Measurements from ENCODE around the gene CNN1. TPM values are rescaled to one million over a fixed set of nuclear protein-coding genes. Genes with fewer than 3 reads are reported as not detected.

CNN1 gene
- total and polyA plus RNA-seq, 2 of the 8 experiments (the other 6 are each of a cell fraction or from before 2014, with no cell fraction given) = 29.8 to 50.8 TPM

- Histone ChIP-seq H4K5ac (ENCODE audit: insufficient read length, low read depth, low read length) (no peak overlapping the region), H4K91ac (replicated peaks; ENCODE audit: insufficient read length, low read length) (no peak overlapping the region), H3K4me2 (ENCODE audit: insufficient read depth in 1 of 2, low read depth in 2 of 2, low read length in 2 of 2) (no peak overlapping the region), H3K9me3 (ENCODE audit: insufficient read depth in 2 of 2, low read depth in 1 of 2, low read length in 1 of 2) (no peaks in the 10 kb centered on the region), H3K79me2 (ENCODE audit: control insufficient read depth in 1 of 2, insufficient read depth in 2 of 2, low read length in 2 of 2) (no peaks in the 10 kb centered on the region), H3K56ac (replicated peaks; ENCODE audit: insufficient read length, low read depth, low read length) (no peak overlapping the region), H4K8ac (ENCODE audit: extremely low read depth, insufficient read depth, low read length) (no peak overlapping the region), H3K4me3 (ENCODE audit: extremely low read depth in 1 of 4, insufficient read depth in 2 of 4, low read depth in 3 of 4, low read length in 4 of 4) (no peak overlapping the region), H2BK12ac (ENCODE audit: low read depth, low read length) (no peak overlapping the region), H2AK5ac (ENCODE audit: low read depth, low read length) (no peak overlapping the region), H3K4me1 (replicated peaks in 1 of 4; ENCODE audit: control insufficient read depth in 3 of 4, insufficient read depth in 4 of 4, low read length in 3 of 4) (no peaks in the 10 kb centered on the region), H3K9ac (replicated peaks in 1 of 4; ENCODE audit: extremely low read depth in 1 of 4, low read depth in 3 of 4, low read length in 3 of 4) (no peak overlapping the region), H2BK20ac (ENCODE audit: low read length) (no peak overlapping the region), H3K23me2 (ENCODE audit: low read depth, low read length) (no peaks in the 10 kb centered on the region), H3K4ac (replicated peaks; ENCODE audit: insufficient read length, low read depth, low read length) (no peak overlapping the region), H3K79me1 (ENCODE audit: low read depth, low read length) (no peaks in the 10 kb centered on the region; the same call in 1 of the 2 replicates), H3K27me3 (replicated peaks in 1 of 4; ENCODE audit: control insufficient read depth in 3 of 4, extremely low read depth in 1 of 4, insufficient read depth in 3 of 4, low read length in 3 of 4) (no peaks in the 10 kb centered on the region), H3K14ac (ENCODE audit: insufficient read length) (no peak overlapping the region), H2BK120ac (replicated peaks; ENCODE audit: low read depth, low read length) (no peak overlapping the region), H4K20me1 (replicated peaks in 1 of 2; ENCODE audit: control insufficient read depth in 1 of 2, insufficient read depth in 2 of 2, low read length in 2 of 2) (peaks cover 2 to 4% of the 10 kb centered on the region in 2 experiments), H2AFZ (ENCODE audit: low read length) (no peak overlapping the region), H2BK5ac (ENCODE audit: low read depth, low read length) (no peak overlapping the region), H3K36me3 (ENCODE audit: control insufficient read depth in 2 of 4, insufficient read depth in 4 of 4, low read length in 3 of 4) (peaks cover 0 to 10% (median 0%) of the 10 kb centered on the region in 4 experiments; a peak in 3 of 8 replicates), H3K18ac (ENCODE audit: extremely low read depth, low read length) (no peak overlapping the region), H2BK15ac (ENCODE audit: low read length) (no peak overlapping the region), H3K23ac (ENCODE audit: insufficient read length) (no peak overlapping the region), H3K27ac (ENCODE audit: low read depth, low read length) (no peak overlapping the region)
- ChIA-PET CTCF (ENCODE audit: partially characterized antibody) (interaction anchor here (0.6 kb wide), 1 partner anchor 100 kb away, joined by 3 read pairs; no protein-coding TSS in a partner anchor), POLR2A (ENCODE audit: partially characterized antibody) (interaction anchor here (0.9 to 1.5 kb wide), 4 partner anchors 9 to 139 kb away, joined by 3 to 4 read pairs (median 4); partner anchors contain the start of genes ECSIT, ELAVL3 and SWSAP1)
- FAIRE-seq = no peak
- 95% methylated on average over 20 of the region's 20 CpGs; no CpG with 5 or more reads in 1 of the 2 experiments for WGBS, 2 experiments (ENCODE audit: extremely low coverage in 1 of 2, insufficient coverage in 1 of 2, insufficient read length in 1 of 2, insufficient replicate concordance in 2 of 2, low coverage in 1 of 2, low lambda C conversion rate in 2 of 2, missing lambda C conversion rate in 1 of 2)
- DNase-seq (ENCODE audit: low read depth in 1 of 2, low spot score in 2 of 2) = no peak
- TF ChIP-seq BCL11A (IDR thresholded peaks at IDR 0.05; ENCODE audit: low read depth in 2 of 2, low read length in 2 of 2) (no peak), SP1 (IDR thresholded peaks at IDR 0.05; ENCODE audit: low read depth, low read length) (no peak), CTBP2 (IDR thresholded peaks at IDR 0.05; ENCODE audit: borderline replicate concordance, insufficient read depth, insufficient read length, low read length) (no peak), CHD1 (IDR thresholded peaks at IDR 0.05; ENCODE audit: low read depth, low read length) (no peak), KDM5A (IDR thresholded peaks at IDR 0.05; ENCODE audit: low read length) (no peak), EZH2 (IDR thresholded peaks at IDR 0.05; ENCODE audit: low read depth, low read length, severe bottlenecking) (no peak), SRF (IDR thresholded peaks at IDR 0.05; ENCODE audit: low read depth, low read length) (no peak), HDAC2 (IDR thresholded peaks at IDR 0.05; ENCODE audit: borderline replicate concordance in 1 of 2, low read depth in 2 of 2, low read length in 2 of 2) (no peak), ATF3 (IDR thresholded peaks at IDR 0.05; ENCODE audit: insufficient read depth, low read depth, low read length) (no peak), JUN (IDR thresholded peaks at IDR 0.05; ENCODE audit: low read depth, low read length) (no peak), ATF2 (IDR thresholded peaks at IDR 0.05; ENCODE audit: low read length) (no peak)
Measured at GRCh38 chr19:11513946-11514345, 24.7 kb upstream of the CNN1 start.
